Activated T-cell treated with anti-CD3 and anti-CD28 coated beads, Interleukin-2, amount 50 U/mL, for 24 hours (primary cell): ENCODE results near the gene SAP30L.
A peak's percentile ranks its signal among the peaks of the same experiment; 100 is the strongest.

Experiments
- DNase-seq: peaks from one replicate; pipeline ENCODE4 v3.0.0-alpha.2; 2020
- H3K27ac Mint-ChIP-seq: 2 replicates; pipeline ENCODE4 v1.8.0; 2020; ENCODE audit warnings: mild to moderate bottlenecking, mixed read lengths
- H3K27me3 Mint-ChIP-seq: 2 replicates; pipeline ENCODE4 v1.8.0; 2020; ENCODE audit warnings: mixed read lengths
- H3K36me3 Mint-ChIP-seq: 2 replicates; pipeline ENCODE4 v1.8.0; 2020; ENCODE audit warnings: low read depth, mixed read lengths
- H3K4me1 Mint-ChIP-seq: 2 replicates; pipeline ENCODE4 v1.8.0; 2020; ENCODE audit warnings: low read depth, mixed read lengths
- H3K4me3 Mint-ChIP-seq: 2 replicates; pipeline ENCODE4 v1.8.0; 2020; ENCODE audit warnings: mild to moderate bottlenecking, moderate library complexity, mixed read lengths
- H3K9me3 Mint-ChIP-seq: 2 replicates; pipeline ENCODE4 v1.8.0; 2020; ENCODE audit warnings: mixed read lengths

SAP30L gene

GRCh38 chr5:154486427-154486866, 40.6 kb downstream of the SAP30L start:
- Mint-ChIP-seq H3K27me3 (peaks cover 90% of the 10 kb centered on the region), H3K9me3 (no peaks in the 10 kb centered on the region), H3K4me1 (peaks cover 39% of the 10 kb centered on the region), H3K4me3 (no peak overlapping the region), H3K36me3 (no peaks in the 10 kb centered on the region), H3K27ac (no peak overlapping the region)
- no peak for DNase-seq

- peak; percentile 52 for DNase-seq
- Mint-ChIP-seq H3K9me3 (no peaks in the 10 kb centered on the region), H3K4me3 (no peak overlapping the region), H3K36me3 (no peaks in the 10 kb centered on the region), H3K4me1 (peaks cover 36% of the 10 kb centered on the region), H3K27ac (no peak overlapping the region), H3K27me3 (peaks cover 89% of the 10 kb centered on the region)
Observed at GRCh38 chr5:154487541-154487940, 41.7 kb downstream of the SAP30L start.

GRCh38 chr5:154491941-154492340, 46.1 kb downstream of the SAP30L start:
- Mint-ChIP-seq H3K4me3 (no peak overlapping the region), H3K27me3 (peaks cover 78% of the 10 kb centered on the region), H3K36me3 (no peaks in the 10 kb centered on the region)

GRCh38 chr5:154493274-154493673, 47.5 kb downstream of the SAP30L start:
- no peak for DNase-seq
- no peak overlapping the region for H3K4me3 Mint-ChIP-seq
- H3K27me3 Mint-ChIP-seq, result peaks cover 75% of the 10 kb centered on the region
- H3K36me3 Mint-ChIP-seq, result no peaks in the 10 kb centered on the region
- no peak overlapping the region for H3K27ac Mint-ChIP-seq
- H3K4me1 Mint-ChIP-seq, result no peaks in the 10 kb centered on the region
- no peaks in the 10 kb centered on the region for H3K9me3 Mint-ChIP-seq

More at GRCh38 chr5:154491941-154492340, 46.1 kb downstream of the SAP30L start:
- no peak overlapping the region for H3K27ac Mint-ChIP-seq
- no peak for DNase-seq
- no peaks in the 10 kb centered on the region for H3K9me3 Mint-ChIP-seq
- peaks cover 9% of the 10 kb centered on the region for H3K4me1 Mint-ChIP-seq

- Mint-ChIP-seq H3K4me3 (no peak overlapping the region), H3K27ac (no peak overlapping the region), H3K27me3 (peaks cover 76% of the 10 kb centered on the region), H3K36me3 (no peaks in the 10 kb centered on the region), H3K9me3 (no peaks in the 10 kb centered on the region), H3K4me1 (no peaks in the 10 kb centered on the region)
- no peak for DNase-seq
Observed at GRCh38 chr5:154494036-154494435, 48.2 kb downstream of the SAP30L start.

- DNase-seq, result no peak
- H3K27ac Mint-ChIP-seq, result no peak overlapping the region
- H3K4me1 Mint-ChIP-seq, result peaks cover 2% of the 10 kb centered on the region
- no peak overlapping the region for H3K4me3 Mint-ChIP-seq
- H3K36me3 Mint-ChIP-seq, result no peaks in the 10 kb centered on the region
- peaks cover 68% of the 10 kb centered on the region for H3K27me3 Mint-ChIP-seq
- no peaks in the 10 kb centered on the region for H3K9me3 Mint-ChIP-seq
Observed at GRCh38 chr5:154498591-154498990, 52.8 kb downstream of the SAP30L start.

- Mint-ChIP-seq H3K4me1 (peaks cover 3% of the 10 kb centered on the region), H3K27ac (no peak overlapping the region), H3K9me3 (no peaks in the 10 kb centered on the region), H3K27me3 (peaks cover 66% of the 10 kb centered on the region), H3K36me3 (no peaks in the 10 kb centered on the region), H3K4me3 (no peak overlapping the region)
- no peak for DNase-seq
Observed at GRCh38 chr5:154498994-154499393, 53.2 kb downstream of the SAP30L start.

- Mint-ChIP-seq H3K27ac (no peak overlapping the region), H3K36me3 (no peaks in the 10 kb centered on the region), H3K9me3 (no peaks in the 10 kb centered on the region), H3K27me3 (peaks cover 47% of the 10 kb centered on the region), H3K4me1 (peaks cover 3% of the 10 kb centered on the region), H3K4me3 (no peak overlapping the region)
- DNase-seq, result no peak
Observed at GRCh38 chr5:154501566-154501965, 55.8 kb downstream of the SAP30L start.

GRCh38 chr5:154502180-154502579, 56.4 kb downstream of the SAP30L start:
- Mint-ChIP-seq H3K27ac (no peak overlapping the region), H3K36me3 (no peaks in the 10 kb centered on the region)

GRCh38 chr5:154503698-154504039, 57.9 kb downstream of the SAP30L start:
- Mint-ChIP-seq H3K4me1 (peaks cover 3% of the 10 kb centered on the region), H3K9me3 (no peaks in the 10 kb centered on the region), H3K27ac (no peak overlapping the region), H3K4me3 (no peak overlapping the region), H3K36me3 (no peaks in the 10 kb centered on the region), H3K27me3 (peaks cover 49% of the 10 kb centered on the region)
- DNase-seq, result no peak

More at GRCh38 chr5:154502180-154502579, 56.4 kb downstream of the SAP30L start:
- peaks cover 3% of the 10 kb centered on the region for H3K4me1 Mint-ChIP-seq
- H3K27me3 Mint-ChIP-seq, result peaks cover 49% of the 10 kb centered on the region
- H3K4me3 Mint-ChIP-seq, result no peak overlapping the region
- DNase-seq, result no peak
- no peaks in the 10 kb centered on the region for H3K9me3 Mint-ChIP-seq

GRCh38 chr5:154505567-154505966, 59.8 kb downstream of the SAP30L start:
- H3K9me3 Mint-ChIP-seq, result no peaks in the 10 kb centered on the region
- no peak overlapping the region for H3K27ac Mint-ChIP-seq
- H3K27me3 Mint-ChIP-seq, result peaks cover 52% of the 10 kb centered on the region
- no peak for DNase-seq
- H3K4me1 Mint-ChIP-seq, result peaks cover 3% of the 10 kb centered on the region
- no peak overlapping the region for H3K4me3 Mint-ChIP-seq
- H3K36me3 Mint-ChIP-seq, result no peaks in the 10 kb centered on the region

- DNase-seq, result no peak
- H3K4me1 Mint-ChIP-seq, result peaks cover 3% of the 10 kb centered on the region
- H3K27ac Mint-ChIP-seq, result no peak overlapping the region
- H3K9me3 Mint-ChIP-seq, result no peaks in the 10 kb centered on the region
- no peaks in the 10 kb centered on the region for H3K36me3 Mint-ChIP-seq
- no peak overlapping the region for H3K4me3 Mint-ChIP-seq
- peaks cover 50% of the 10 kb centered on the region for H3K27me3 Mint-ChIP-seq
Observed at GRCh38 chr5:154506049-154506715, 60.4 kb downstream of the SAP30L start.

- H3K9me3 Mint-ChIP-seq, result no peaks in the 10 kb centered on the region
- H3K36me3 Mint-ChIP-seq, result no peaks in the 10 kb centered on the region
- H3K4me3 Mint-ChIP-seq, result no peak overlapping the region
- peaks cover 3% of the 10 kb centered on the region for H3K4me1 Mint-ChIP-seq
- H3K27me3 Mint-ChIP-seq, result peaks cover 49% of the 10 kb centered on the region
- no peak for DNase-seq
- no peak overlapping the region for H3K27ac Mint-ChIP-seq
Observed at GRCh38 chr5:154506716-154507080, 60.9 kb downstream of the SAP30L start.

- no peak for DNase-seq
- Mint-ChIP-seq H3K27ac (no peak overlapping the region), H3K27me3 (peaks cover 41% of the 10 kb centered on the region), H3K36me3 (no peaks in the 10 kb centered on the region), H3K4me3 (no peak overlapping the region), H3K4me1 (peaks cover 3% of the 10 kb centered on the region), H3K9me3 (no peaks in the 10 kb centered on the region)
Observed at GRCh38 chr5:154508114-154508513, 62.3 kb downstream of the SAP30L start.

GRCh38 chr5:154509784-154510555, 64.2 kb downstream of the SAP30L start:
- Mint-ChIP-seq H3K27ac (no peak overlapping the region), H3K4me3 (no peak overlapping the region), H3K36me3 (no peaks in the 10 kb centered on the region), H3K9me3 (no peaks in the 10 kb centered on the region), H3K4me1 (peaks cover 17% of the 10 kb centered on the region), H3K27me3 (peaks cover 53% of the 10 kb centered on the region)
- no peak for DNase-seq
